HepG2 (cell line): Measurements from ENCODE around the gene PTMA. TPM values are rescaled to one million over a fixed set of nuclear protein-coding genes. Genes with fewer than 3 reads are reported as not detected.

Source experiments
- AGO2 ChIP-seq: fragments of 200-400 bp; formaldehyde crosslinking; optimal IDR thresholded peaks from 2 replicates; pipeline ENCODE3; 2017; ENCODE audit warnings: mild to moderate bottlenecking, low read depth, low read length, moderate library complexity
- DR1 ChIP-seq: sonication (generic); formaldehyde crosslinking; IDR thresholded peaks from 2 replicates; pipeline ENCODE4 v1.8.0; 2021; ENCODE audit warnings: mild to moderate bottlenecking, missing genetic modification reagents, inconsistent platforms
- ELK4 ChIP-seq: sonication (generic); formaldehyde crosslinking; IDR thresholded peaks from 2 replicates; pipeline ENCODE4 v1.9.0; 2021; ENCODE audit warnings: missing genetic modification reagents, borderline replicate concordance
- ETS1 ChIP-seq: sonication (generic); formaldehyde crosslinking; IDR thresholded peaks from 2 replicates; pipeline ENCODE4 v1.4.0; 2020; ENCODE audit warnings: missing genetic modification reagents
- GTF2F1 ChIP-seq: fragments of 150-350 bp; IDR thresholded peaks from 2 replicates; pipeline ENCODE4 v1.6.1; 2014; ENCODE audit warnings: low read length
- HIVEP1 ChIP-seq: sonication (generic); formaldehyde crosslinking; IDR thresholded peaks from 2 replicates; pipeline ENCODE4 v1.4.0; 2020; ENCODE audit warnings: mild to moderate bottlenecking, missing genetic modification reagents
- HMG20A ChIP-seq: IDR thresholded peaks from 2 replicates; pipeline ENCODE4 v1.6.1; 2016; ENCODE audit warnings: borderline replicate concordance
- HNRNPLL ChIP-seq: fragments of 200-400 bp; formaldehyde crosslinking; IDR thresholded peaks from 2 replicates; pipeline ENCODE4 v1.6.1; 2017; ENCODE audit warnings: mild to moderate bottlenecking, low read depth, low read length; ENCODE audit not compliant: poor library complexity, severe bottlenecking
- NFE2L1 ChIP-seq: sonication (generic); formaldehyde crosslinking; IDR thresholded peaks from 2 replicates; pipeline ENCODE4 v1.4.0; 2020; ENCODE audit warnings: missing genetic modification reagents, mild to moderate bottlenecking, borderline replicate concordance
- POLR2G ChIP-seq: fragments of 200-400 bp; formaldehyde crosslinking; IDR thresholded peaks from 2 replicates; pipeline ENCODE4 v1.6.1; 2018; ENCODE audit warnings: mild to moderate bottlenecking, low read depth, low read length, moderate library complexity
- PREB ChIP-seq: sonication (generic); formaldehyde crosslinking; IDR thresholded peaks from 2 replicates; pipeline ENCODE4 v1.4.0; 2020; ENCODE audit warnings: missing genetic modification reagents
- RBM22 ChIP-seq: fragments of 200-400 bp; formaldehyde crosslinking; optimal IDR thresholded peaks from 2 replicates; pipeline ENCODE3; 2017; ENCODE audit warnings: mild to moderate bottlenecking, low read length, moderate library complexity
- SOX5 ChIP-seq: IDR thresholded peaks from 2 replicates; pipeline ENCODE4 v1.6.1; 2016; ENCODE audit warnings: borderline replicate concordance
- SRSF9 ChIP-seq: fragments of 200-400 bp; formaldehyde crosslinking; IDR thresholded peaks from 2 replicates; pipeline ENCODE4 v1.6.1; 2018; ENCODE audit warnings: borderline replicate concordance, mild to moderate bottlenecking, low read depth, low read length; ENCODE audit not compliant: insufficient read depth, poor library complexity, severe bottlenecking
- STAG1 ChIP-seq: sonication (generic); formaldehyde crosslinking; IDR thresholded peaks from 2 replicates; pipeline ENCODE4 v1.4.0; 2020; ENCODE audit warnings: missing genetic modification reagents
- TOPORS ChIP-seq: sonication (generic); formaldehyde crosslinking; IDR thresholded peaks from 2 replicates; pipeline ENCODE4 v1.8.0; 2023; ENCODE audit warnings: mild to moderate bottlenecking, missing genetic modification reagents
- ZMYM2 ChIP-seq: sonication (generic); formaldehyde crosslinking; IDR thresholded peaks from 2 replicates; pipeline ENCODE4 v1.8.0; 2022; ENCODE audit warnings: mild to moderate bottlenecking, missing genetic modification reagents
- ZNF260 ChIP-seq: sonication (generic); formaldehyde crosslinking; IDR thresholded peaks from 2 replicates; pipeline ENCODE4 v1.4.0; 2020; ENCODE audit warnings: missing genetic modification reagents, low read depth, mild to moderate bottlenecking, borderline replicate concordance
- ZNF343 ChIP-seq: sonication (generic); formaldehyde crosslinking; IDR thresholded peaks from 2 replicates; pipeline ENCODE4 v1.4.0; 2020; ENCODE audit warnings: mild to moderate bottlenecking, missing genetic modification reagents
- ZNF577 ChIP-seq: sonication (generic); formaldehyde crosslinking; IDR thresholded peaks from 2 replicates; pipeline ENCODE4 v1.4.0; 2020; ENCODE audit warnings: mild to moderate bottlenecking, low read depth, missing genetic modification reagents, borderline replicate concordance
- ZNF616 ChIP-seq: sonication (generic); formaldehyde crosslinking; IDR thresholded peaks from 2 replicates; pipeline ENCODE4 v1.5.0; 2020; ENCODE audit warnings: low read depth, mild to moderate bottlenecking, missing genetic modification reagents
- ZNF629 ChIP-seq: sonication (generic); formaldehyde crosslinking; conservative IDR thresholded peaks from 2 replicates; pipeline ENCODE4 v1.5.0; 2020; ENCODE audit warnings: missing genetic modification reagents
- ZNF713 ChIP-seq: sonication (generic); formaldehyde crosslinking; IDR thresholded peaks from 2 replicates; pipeline ENCODE4 v1.4.0; 2020; ENCODE audit warnings: mild to moderate bottlenecking, missing genetic modification reagents
- ZNF768 ChIP-seq: sonication (generic); formaldehyde crosslinking; IDR thresholded peaks from 2 replicates; pipeline ENCODE4 v1.4.0; 2020; ENCODE audit warnings: missing genetic modification reagents
- ZSCAN25 ChIP-seq: sonication (generic); formaldehyde crosslinking; IDR thresholded peaks from 2 replicates; pipeline ENCODE4 v1.8.0; 2022; ENCODE audit warnings: mild to moderate bottlenecking, missing genetic modification reagents
- polyA plus RNA-seq, 8 experiments: library from polyadenylated mRNA; depleted of rRNA in 3 of 8; stranded (reverse) in 7 of 8; unstranded in 1 of 8; fragments of >200 nt; fragmentation: Illumina TruSeq in 4 of 8; extraction: Trizol in 4 of 8; gene quantifications; 2 replicates each; pipeline versions ENCODE4 v1.2.1 to v1.2.3, GENCODE V29; 2011 to 2016; ENCODE audit warnings: low read depth in 4 of 8, missing spikeins in 1 of 8, mixed read lengths in 1 of 8; ENCODE audit not compliant: insufficient read depth in 1 of 8
- total RNA-seq, 5 experiments: library from RNA; depleted of rRNA; stranded (reverse); fragments of >200 nt; fragmentation: Illumina TruSeq; extraction: Trizol; gene quantifications; 2 replicates each; pipeline ENCODE4 v1.2.3, GENCODE V29; 2016; ENCODE audit warnings: low read depth in 1 of 5

The PTMA gene
- total and polyA plus RNA-seq, 2 of the 13 experiments (the other 11 are each of a cell fraction or from before 2014, with no cell fraction given), result 190 to 1,086 TPM

GRCh38 chr2:231706731-231707624, 1.3 kb upstream of the PTMA start (continued):
- TF ChIP-seq GTF2F1, result no peak
- no peak for TF ChIP-seq PREB (CRISPR knock-in tag)
- TF ChIP-seq NFE2L1, result no peak
- TF ChIP-seq ZNF343 (CRISPR knock-in tag), result peak; percentile 82
- no peak for TF ChIP-seq ZNF713
- no peak for TF ChIP-seq RBM22
- TF ChIP-seq ZSCAN25 (CRISPR knock-in tag), result peak; percentile 53
- no peak for TF ChIP-seq ZNF260
- peak; percentile 52; the same call in 1 of the 2 replicates for TF ChIP-seq SOX5 (CRISPR knock-in tag)
- no peak; the same call in 1 of the 2 replicates for TF ChIP-seq ZMYM2 (CRISPR knock-in tag)
- TF ChIP-seq DR1, result peak; percentile 52; the same call in 1 of the 2 replicates
- no peak for TF ChIP-seq ETS1 (CRISPR knock-in tag)
- peak; percentile 73; the same call in 1 of the 2 replicates for TF ChIP-seq HIVEP1 (CRISPR knock-in tag)
- peak; percentile 25; the same call in 1 of the 2 replicates for TF ChIP-seq TOPORS (CRISPR knock-in tag)
- TF ChIP-seq HNRNPLL, result no peak
- TF ChIP-seq ZNF577 (CRISPR knock-in tag), result peak; percentile 40; the same call in 1 of the 2 replicates
- TF ChIP-seq ZNF768 (CRISPR knock-in tag), result peak; percentile 44
- no peak for TF ChIP-seq STAG1 (CRISPR knock-in tag)
- no peak for TF ChIP-seq SRSF9
- TF ChIP-seq POLR2G, result peak; percentile 50
- no peak for TF ChIP-seq HMG20A (CRISPR knock-in tag)
- peak; percentile 80 for TF ChIP-seq ZNF616 (CRISPR knock-in tag)
- TF ChIP-seq ZNF629 (CRISPR knock-in tag), result no peak
- peak; percentile 39 for TF ChIP-seq AGO2
- no peak for TF ChIP-seq ELK4
